Stimulated activated CD8-positive, alpha-beta memory T cell treated with anti-CD3 and anti-CD28 coated beads, Interleukin-7, amount 100 ng/mL, for 1 hour (primary cell): ENCODE measurements around the gene SP7.
A peak's percentile ranks its signal among the peaks of the same experiment; 100 is the strongest.
"Not testable (repeated sequence)": the region's sequence is repeated elsewhere in the genome, so short reads cannot be mapped to it uniquely, and the experiment has no call there.

Experiments
- DNase-seq, 2 donors: peaks; one replicate each; pipeline ENCODE4 v3.0.0-alpha.2; 2020; ENCODE audit warnings: low read depth in 2 of 2

SP7 gene

DNA sequence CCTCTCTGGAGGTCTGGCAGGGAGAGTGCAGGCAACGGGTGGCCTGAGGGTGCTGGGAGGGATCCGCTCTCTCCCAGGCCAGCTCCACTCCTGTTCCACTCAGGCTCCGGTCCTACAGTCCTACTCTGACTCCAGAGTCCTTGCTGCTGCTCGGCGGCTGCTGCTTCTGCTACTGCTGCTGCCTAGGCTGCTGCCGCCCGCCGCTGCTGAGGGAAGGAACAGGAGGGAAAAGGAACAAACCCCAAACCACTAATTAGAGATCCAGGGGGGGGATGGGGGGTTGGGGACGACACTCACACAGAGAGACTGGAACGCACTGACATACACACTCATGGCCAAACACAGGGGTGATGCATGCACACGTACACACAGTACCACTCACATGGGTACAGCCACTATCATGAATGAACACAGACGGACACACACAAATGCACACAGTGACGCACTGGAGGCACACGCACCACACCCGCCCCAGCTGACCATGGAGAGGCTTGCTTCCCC, at the start of gene SP7:
SP7 (minus strand) TSS at position 174 of the 501 bp plus-strand sequence. CDS start 708 bp downstream, outside the sequence.
- no peak for DNase-seq

DNA sequence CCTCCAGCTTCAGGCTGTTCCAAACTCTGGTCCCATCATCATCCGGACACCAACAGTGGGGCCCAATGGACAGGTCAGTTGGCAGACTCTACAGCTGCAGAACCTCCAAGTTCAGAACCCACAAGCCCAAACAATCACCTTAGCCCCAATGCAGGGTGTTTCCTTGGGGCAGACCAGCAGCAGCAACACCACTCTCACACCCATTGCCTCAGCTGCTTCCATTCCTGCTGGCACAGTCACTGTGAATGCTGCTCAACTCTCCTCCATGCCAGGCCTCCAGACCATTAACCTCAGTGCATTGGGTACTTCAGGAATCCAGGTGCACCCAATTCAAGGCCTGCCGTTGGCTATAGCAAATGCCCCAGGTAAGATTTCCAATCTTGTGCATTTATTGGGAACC, 47.1 kb upstream of the SP7 start:
- DNase-seq, result no peak

DNA sequence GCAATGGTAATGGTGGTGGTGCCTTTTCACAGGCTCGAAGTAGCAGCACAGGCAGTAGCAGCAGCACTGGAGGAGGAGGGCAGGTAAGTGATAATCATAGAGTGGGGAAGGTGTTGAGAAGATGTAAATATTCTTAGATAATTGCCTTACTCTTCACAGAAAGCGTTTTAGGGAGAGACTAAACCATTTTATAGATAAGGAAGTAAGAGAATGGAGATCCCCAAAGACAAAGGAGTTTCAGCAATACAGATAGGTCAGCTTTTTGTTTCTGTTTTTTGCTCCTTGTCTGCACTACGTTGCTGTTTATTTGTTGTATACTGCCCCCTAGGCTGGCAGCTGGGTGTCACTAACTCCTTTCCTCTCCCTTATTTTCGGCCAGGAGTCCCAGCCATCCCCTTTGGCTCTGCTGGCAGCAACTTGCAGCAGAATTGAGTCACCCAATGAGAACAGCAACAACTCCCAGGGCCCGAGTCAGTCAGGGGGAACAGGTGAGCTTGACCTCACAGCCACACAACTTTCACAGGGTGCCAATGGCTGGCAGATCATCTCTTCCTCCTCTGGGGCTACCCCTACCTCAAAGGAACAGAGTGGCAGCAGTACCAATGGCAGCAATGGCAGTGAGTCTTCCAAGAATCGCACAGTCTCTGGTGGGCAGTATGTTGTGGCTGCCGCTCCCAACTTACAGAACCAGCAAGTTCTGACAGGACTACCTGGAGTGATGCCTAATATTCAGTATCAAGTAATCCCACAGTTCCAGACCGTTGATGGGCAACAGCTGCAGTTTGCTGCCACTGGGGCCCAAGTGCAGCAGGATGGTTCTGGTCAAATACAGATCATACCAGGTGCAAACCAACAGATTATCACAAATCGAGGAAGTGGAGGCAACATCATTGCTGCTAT, 45.8 kb upstream of the SP7 start:
- DNase-seq, result no peak

DNA sequence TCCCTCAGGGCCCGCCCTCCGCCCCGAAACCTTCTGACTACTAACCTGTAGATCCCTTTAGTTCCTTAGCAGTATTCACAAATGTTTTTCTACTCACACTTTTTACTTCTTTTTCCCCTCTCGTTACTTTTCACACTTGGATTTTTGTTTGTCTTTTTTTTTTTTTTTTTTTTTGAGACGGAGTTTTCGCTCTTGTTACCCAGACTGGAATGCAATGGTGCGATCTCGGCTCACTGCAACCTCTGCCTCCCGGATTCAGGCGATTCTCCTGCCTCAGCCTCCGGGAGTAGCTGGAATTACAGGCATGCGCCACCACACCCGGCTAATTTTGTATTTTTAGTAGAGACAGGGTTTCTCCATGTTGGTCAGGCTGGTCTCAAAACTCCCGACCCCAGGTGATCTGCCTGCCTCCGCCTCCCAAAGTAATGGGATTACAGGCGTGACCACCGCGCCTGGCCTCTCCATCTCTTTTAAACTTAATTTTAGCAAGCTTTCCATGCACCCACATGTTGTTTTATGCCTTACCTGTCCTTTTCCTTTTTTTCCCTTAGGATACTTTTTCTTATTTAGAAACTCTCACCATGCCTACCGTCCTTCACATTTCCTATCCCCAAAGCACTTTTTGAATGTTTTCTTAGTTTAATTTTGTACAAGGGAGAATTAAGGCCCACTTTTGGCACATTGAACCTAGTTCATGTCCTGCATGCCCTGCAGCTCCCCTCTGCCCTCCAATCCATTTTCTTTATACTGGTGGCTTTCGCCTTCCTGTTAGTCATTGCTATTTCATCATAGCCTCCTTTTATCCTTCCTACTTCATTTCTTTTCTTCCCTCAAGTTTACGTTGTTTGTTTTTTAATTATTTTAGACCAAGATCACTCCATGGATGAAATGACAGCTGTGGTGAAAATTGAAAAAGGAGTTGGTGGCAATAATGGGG, 44.9 kb upstream of the SP7 start:
- no peak for DNase-seq

DNA sequence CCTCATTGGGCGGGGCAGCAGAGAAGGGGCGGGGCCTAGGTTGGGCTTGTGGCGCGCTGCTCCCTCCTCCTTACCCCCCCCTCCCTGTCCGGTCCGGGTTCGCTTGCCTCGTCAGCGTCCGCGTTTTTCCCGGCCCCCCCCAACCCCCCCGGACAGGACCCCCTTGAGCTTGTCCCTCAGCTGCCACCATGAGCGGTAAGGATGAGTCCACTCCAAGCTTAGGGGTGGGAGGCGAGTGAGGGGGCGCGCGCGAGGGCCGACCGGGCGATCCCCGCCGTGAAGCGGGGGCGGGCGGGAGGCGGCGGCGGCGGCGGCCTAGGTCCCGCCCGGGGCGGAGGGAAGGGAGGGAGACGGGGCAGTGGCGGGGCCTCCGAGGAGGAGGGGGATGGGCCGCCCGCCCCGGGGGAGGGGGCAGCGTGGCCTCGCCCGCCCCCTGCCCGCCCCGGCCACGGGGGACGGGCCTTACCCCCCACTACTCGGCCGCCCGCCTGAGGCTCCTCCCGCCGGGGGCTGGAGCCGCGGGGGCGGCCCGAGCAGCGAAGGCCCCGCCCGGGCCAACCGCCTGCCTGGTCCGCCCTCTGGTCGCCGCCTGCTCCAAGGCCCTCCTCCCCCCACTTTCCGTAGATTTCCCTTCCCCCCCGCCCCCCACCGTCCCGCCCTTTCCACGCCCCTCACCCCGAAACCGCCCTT, 44.1 kb upstream of the SP7 start, which contains the start of gene SP1:
SP1 (plus strand) TSS at position 73 of the 690 bp plus-strand sequence; CDS start at position 189, 116 bp downstream.
- DNase-seq, result peak; percentile 62 to 99

DNA sequence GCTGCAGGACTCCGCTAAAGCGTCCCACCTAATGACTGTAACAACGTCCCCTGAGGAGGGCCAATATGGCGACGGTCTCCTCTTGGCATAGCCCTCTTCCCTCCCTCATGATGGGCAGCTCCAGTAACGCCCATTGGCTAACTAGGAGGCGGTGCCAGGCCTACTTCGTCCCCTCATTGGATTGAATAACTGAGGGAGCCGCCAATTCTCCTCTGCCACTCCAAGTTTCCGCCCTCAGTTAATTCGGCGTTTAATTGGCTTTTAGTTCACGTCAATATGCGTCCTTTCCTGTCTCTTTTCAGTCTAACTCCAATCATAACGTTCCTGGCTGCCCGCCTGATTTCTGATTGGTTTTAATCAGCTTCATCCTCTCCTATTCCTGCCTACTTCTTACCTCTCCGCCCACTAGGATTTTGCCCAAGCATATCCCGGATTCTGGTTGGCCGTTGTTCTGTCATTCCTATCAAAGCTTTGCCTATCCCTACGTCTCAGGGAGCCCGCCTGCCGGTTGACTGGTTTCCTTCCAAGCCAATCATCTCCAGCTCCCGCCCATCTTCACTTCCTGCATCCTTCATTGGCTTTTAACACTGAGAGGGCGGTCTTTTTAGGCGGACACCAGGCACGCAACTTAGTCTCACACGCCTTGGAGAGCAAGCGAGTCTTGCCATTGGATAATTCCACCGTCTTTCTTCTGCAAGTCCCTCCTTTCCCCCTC, 43.4 kb upstream of the SP7 start:
- peak in 1 of 2 donors; percentile 96 for DNase-seq

DNA sequence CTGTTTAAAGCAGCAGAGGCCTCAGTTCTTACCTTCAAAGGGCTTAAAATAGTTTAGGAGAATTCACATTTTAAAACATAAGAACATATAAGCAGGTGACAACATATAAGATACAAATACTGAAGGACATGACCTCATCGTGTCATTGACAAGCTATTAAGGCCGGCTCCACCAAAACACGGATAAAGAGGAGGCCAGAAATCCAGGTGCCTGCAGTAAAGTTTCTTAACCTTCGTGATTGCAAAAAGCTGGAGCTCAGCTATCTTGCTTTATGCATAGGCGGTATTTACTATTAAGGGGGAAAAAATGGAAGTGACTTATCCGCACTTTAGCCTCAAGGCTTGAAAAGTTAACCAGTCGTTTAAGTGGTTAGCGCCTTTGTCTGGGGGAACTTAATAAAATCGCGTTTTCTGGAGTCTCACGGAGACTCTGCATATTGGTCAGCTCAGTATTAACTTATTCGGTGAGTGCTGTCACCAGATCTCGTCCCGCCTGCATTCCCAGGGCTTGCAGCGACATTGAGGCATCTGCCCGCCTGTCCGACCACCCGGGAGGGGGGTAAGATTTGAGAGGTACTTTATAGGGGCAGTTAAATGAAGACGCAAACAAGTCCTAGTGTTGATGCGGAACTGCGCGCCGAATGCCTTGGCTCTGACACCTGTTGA, 42.7 kb upstream of the SP7 start:
- DNase-seq, result no peak

DNA sequence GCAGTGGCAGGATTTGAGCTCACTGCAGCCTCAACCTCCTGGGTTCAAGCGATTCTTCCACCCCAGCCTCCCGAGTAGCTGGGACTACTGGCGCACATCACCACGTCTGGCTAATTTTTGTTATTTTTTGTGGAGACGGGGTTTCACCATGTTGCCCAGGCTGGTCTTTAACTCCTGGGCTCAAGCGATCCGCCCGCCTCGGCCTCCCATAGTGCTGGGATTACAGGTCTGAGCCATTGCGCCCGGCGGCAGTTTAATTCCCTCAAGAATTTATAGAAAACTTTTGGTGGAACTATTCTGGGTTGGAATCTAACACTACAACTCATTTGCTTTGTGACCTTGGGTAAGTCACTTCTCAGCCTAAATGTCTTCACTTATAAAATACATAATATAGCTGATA, 42.1 kb upstream of the SP7 start:
- DNase-seq, result no peak

DNA sequence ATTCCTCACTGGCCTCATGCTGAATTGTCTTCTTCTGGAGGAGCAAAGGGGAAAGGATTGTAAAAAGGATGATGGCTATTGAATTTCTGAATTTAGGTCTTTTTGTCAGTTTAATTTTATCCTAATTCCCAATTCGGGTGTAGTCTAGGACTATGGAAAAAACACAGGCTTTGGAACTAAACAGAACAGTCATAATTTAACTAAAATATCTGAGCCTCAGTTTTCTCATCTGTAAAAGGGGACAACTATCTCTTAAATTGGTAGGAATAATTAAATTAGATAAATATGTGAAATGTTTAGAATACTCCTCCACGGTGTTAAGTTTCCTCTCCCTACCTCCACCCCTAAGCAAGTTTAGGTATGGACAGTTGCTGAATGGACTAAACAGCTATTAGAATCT, 40.6 kb upstream of the SP7 start:
- DNase-seq, result no peak

DNA sequence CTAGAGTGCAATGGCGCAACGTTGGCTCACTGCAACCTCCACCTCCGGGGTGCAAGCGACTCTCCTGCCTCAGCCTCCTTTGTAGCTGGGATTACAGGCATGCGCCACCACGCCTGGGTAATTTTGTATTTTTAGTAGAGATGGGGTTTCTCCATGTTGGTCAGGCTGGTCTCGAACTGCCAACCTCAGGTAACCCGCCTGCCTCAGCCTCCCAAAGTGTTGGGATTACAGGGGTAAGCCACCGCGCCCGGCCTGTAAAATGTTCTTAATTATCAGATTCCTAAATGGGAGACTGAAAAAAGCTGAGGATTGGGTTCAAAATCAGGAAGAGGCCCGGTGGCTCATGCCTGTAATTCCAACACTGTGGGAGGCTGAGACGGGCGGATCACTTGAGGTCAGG, 38.1 kb upstream of the SP7 start:
- not testable (repeated sequence) for DNase-seq

DNA sequence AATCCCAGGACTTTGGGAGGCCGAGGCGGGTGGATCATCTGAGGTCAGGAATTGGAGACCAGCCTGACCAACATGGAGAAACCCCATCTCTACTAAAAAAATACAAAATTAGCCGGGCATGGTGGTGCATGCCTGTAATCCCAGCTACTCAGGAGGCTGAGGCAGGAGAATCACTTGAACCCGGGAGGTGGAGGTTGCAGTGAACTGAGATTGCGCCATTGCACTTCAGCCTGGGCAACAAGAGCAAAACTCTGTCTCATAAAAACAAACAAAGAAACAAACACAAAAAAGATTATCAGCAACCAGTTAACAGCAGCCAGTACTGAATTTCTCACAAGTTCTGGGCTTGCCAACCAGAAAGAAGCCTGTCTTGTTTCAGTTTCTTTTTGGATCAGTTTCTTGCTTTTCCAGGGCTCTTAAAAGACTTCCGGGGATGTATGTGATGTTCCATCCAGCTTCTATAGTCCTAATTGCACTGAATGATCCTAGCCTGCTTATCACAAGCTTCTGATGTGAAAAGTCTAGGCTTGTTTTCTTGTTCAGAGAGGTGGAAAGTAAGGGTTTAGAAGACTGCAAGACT, 37.5 kb upstream of the SP7 start:
- DNase-seq, result not testable (repeated sequence)

DNA sequence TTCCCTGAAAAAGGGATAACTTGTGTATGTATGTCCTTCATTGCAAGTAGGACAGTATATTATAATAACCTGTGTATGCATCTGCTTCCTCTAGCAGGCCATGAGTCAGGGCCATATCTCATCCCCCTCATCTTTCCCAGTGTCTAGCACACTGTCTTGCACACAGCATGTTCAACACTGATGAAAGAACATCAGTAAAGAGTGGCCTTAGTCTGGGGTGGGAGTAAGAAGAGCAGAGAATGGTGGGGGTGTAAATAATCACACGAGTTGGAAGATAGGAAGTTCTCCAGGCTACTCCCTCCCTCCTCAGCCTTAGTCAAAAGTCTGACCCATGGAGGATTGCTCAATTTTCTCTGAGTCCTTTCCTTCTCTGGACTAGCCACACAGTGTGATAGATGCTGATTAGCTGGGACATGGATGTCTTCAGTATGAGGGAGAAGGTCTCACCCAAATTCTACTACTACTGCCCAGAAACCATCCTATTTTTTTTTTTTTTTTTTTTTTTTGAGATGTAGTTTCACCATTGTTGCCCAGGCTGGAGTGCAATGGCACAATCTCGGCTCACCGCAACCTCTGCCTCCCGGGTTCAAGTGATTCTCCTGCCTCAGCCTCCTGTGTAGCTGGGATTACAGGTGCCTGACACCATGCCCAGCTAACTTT, 29.2 kb upstream of the SP7 start:
- DNase-seq, result no peak

DNA sequence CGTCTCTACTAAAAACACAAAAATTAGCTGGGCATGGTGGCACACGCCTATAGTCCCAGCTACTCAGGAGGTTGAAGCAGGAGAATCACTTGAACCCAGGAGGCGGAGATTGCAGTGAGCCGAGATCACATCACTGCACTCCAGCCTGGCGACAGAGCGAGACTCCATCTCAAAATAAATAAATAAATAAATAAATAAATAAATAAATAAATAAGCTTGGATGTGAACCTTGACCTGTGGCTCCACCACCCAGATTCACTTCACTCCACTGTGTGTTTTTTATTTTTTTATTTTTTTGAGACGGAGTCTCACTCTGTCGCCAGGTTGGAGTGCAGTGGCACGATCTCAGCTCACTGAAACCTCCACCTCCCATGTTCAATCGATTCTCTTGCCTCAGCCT, 25.5 kb upstream of the SP7 start:
- not testable (repeated sequence) for DNase-seq

DNA sequence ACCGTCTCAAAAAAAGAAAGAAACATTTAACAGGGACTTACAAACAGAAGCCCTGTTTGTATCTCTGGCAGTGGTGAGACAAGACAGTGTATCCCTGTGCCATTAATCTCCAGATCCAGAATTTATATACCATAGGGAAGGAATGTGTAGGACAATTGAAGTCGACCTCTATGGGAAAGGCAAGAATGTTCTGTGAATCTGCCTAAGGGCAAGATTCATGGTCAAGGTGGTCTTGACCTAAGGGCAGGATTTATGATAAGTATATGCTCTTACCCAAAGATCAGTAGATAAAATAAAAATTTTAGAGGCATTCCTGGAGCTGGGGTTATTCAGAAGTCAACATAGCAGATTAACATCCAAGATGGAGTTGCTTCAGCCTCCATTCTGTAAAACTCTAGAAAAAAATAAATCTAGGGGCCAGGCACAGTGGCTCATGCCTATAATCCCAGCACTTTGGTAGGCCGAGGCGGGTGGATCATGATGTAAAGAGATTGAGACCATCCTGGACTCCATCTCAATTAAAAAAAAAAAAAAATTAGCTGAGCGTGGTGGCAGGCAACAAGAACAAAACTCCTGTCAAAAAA, 22.8 kb upstream of the SP7 start:
- no peak for DNase-seq

DNA sequence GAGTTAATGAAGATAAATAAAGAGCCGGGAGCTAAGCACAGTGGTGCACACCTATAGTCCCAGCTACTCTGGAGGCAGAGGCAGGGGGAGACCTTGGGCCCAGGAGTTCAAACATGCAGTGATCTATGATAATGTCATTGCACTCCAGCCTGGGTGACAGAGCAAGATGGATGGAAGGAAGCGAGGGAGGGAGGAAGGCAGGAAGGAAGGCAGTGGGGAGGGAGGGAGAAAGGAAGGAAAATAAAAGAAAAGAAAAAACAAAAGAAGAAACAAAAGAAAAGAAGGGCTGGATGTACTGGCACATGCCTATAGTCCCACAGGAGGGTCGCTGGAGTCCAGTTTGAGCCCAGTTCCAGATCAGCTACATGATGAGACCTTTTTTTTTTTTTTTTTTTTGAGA, 19.0 kb upstream of the SP7 start:
- no peak for DNase-seq

DNA sequence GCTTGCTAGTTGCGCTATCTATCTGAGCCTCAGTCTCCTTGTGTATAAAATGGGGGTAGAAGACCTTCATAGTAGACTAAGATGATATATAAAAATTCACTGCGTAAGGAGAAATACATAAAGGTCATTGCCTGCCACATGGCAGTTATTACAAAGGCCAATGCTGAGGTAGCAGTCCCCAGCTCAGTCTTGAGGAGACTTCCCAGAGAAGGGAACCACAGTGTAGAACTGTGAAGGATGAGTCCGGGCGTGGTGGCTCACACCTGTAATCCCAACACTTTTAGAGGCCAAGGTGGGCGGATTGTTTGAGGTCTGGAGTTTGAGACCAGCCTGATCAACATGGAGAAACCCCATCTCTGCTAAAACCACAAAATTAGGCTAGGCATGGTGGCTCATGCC, 17.1 kb upstream of the SP7 start:
- no peak for DNase-seq

DNA sequence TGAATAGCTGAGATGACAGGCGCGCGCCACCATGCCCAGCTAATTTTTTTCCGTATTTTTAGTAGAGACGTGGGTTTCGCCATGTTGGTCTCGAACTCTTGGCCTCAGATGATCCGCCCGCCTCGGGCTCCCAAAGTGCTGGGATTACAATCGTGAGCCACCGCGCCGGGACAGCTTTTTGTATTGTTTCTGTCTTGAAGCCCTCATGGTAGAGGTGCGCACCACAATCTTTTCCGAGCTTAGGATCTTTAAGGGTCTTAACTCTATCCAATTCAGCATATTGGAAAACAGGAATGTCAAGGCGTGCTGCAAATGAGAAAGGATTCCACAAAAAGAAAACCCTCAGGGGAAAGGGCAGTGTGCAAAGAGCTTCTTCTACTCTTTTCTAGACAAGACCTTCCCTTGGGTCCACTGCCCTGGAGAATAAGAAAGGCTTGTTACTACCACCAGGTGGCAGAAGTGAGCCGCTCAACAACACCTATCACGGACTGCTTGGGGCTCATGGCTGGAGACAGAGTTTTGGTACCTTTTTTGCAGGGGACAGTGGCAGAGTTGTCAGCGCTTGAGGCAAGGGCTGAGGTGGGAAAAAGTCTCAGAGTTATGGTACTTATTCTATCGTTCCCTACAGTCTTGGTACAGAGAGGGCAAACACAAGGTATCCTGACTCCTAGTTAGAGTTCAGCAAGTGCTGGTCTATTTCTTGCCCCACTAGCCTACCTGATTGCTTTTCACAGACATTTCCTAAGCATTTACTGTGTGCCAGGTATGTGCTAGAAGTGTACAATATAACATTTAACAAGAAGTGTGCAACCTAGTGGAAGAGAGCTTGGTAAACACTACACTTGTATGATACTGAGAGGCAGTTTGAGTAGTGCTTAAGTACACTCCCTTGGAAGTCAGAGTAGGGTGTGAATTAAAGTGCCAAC, 16.4 kb upstream of the SP7 start:
- peak; percentile 50 to 64 for DNase-seq

DNA sequence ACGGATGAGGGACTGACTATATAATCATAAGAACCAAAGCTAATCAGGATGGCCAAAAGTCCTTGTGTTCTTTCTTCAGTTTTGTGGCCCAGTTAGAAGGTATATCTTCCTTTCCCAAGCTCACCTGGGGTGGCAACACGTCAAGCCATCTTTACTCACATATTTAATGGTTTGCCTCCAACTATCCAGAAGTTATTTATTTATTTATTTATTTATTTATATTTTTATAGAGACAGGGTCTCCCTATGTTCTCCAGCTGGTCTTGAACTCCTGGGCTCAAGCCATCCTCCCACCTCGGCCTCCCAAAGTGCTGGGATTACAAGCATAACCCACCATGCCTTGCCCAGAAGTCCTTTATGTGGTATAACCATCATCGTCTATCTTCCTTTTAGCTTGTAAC, 11.8 kb upstream of the SP7 start:
- no peak for DNase-seq
